GM12878 (cell line): ENCODE measurements around the gene HECTD2. TPM values are rescaled to one million over a fixed set of nuclear protein-coding genes. Genes with fewer than 3 reads are reported as not detected.

ENCODE experiments used
- ATAC-seq: fragments of 200-7000 bp; cut with Tn5 transposase; 3 replicates; pipeline ENCODE4 v1.9.1; 2020; ENCODE audit warnings: mild to moderate bottlenecking, moderate library complexity
- BruUV-seq: library from RNA; stranded (reverse); fragments of 400-500 nt; replicated peaks from 2 replicates; lab custom pipeline; 2021; lab: Mats Ljungman, UMichigan
- CTCF ChIA-PET: fragments of 300-600 bp; sonication (Branson Sonifier 250); formaldehyde crosslinking; extraction: SDS; loops from one replicate; lab custom pipeline; 2021; ENCODE audit warnings: inconsistent platforms; lab: Yijun Ruan, JAX
- POLR2A ChIA-PET: fragments of 350-600 bp; formaldehyde crosslinking; extraction: SDS; loops from one replicate; lab custom pipeline; 2021; ENCODE audit warnings: inconsistent platforms; lab: Charles Lee
- RAD21 ChIA-PET: fragments of 300-600 bp; sonication (Branson Sonifier 250); formaldehyde crosslinking; loops from one replicate; lab custom pipeline; 2023; ENCODE audit warnings: antibody characterized with exemption; ENCODE audit not compliant: unreplicated experiment; lab: Charles Lee
- SMC1A ChIA-PET: fragments of 300-600 bp; sonication (Branson Sonifier 250); formaldehyde crosslinking; loops from one replicate; lab custom pipeline; 2023; ENCODE audit not compliant: unreplicated experiment, uncharacterized antibody; lab: Charles Lee
- DNase-seq: peaks from one replicate; pipeline ENCODE4 v3.0.0-alpha.2; 2011; ENCODE audit warnings: low read depth, low spot score
- FAIRE-seq: peaks from 3 replicates; lab custom pipeline; 2011; peaks lifted over from hg19 to GRCh38; lab: Jason Lieb, UNC
- H2AFZ ChIP-seq: 2 replicates; pipeline ENCODE4 v1.6.0; 2011; ENCODE audit warnings: low read depth, low read length, control low read depth; ENCODE audit not compliant: control insufficient read depth
- H3K27ac ChIP-seq: 2 replicates; pipeline ENCODE4 v1.5.1; 2011; ENCODE audit warnings: control low read depth; ENCODE audit not compliant: control insufficient read depth, insufficient read depth
- H3K27me3 ChIP-seq, 2 experiments: replicated peaks in 1 of 2; 2 replicates each; pipeline versions ENCODE4 v1.6.0 to v1.6.1; 2011; ENCODE audit warnings: low read length in 1 of 2; ENCODE audit not compliant: control insufficient read depth in 2 of 2, insufficient read depth in 2 of 2
- H3K36me3 ChIP-seq, 2 experiments: 2 replicates each; pipeline ENCODE4 v1.5.1; 2011; ENCODE audit warnings: low read length in 1 of 2; ENCODE audit not compliant: control insufficient read depth in 2 of 2, insufficient read depth in 2 of 2
- H3K4me1 ChIP-seq: 2 replicates; pipeline ENCODE4 v1.6.1; 2011; ENCODE audit warnings: mild to moderate bottlenecking, low read length, moderate library complexity, mixed read lengths; ENCODE audit not compliant: control insufficient read depth, insufficient read depth
- H3K4me2 ChIP-seq: 2 replicates; pipeline ENCODE4 v1.6.0; 2011; ENCODE audit warnings: control low read depth; ENCODE audit not compliant: control insufficient read depth, insufficient read depth
- H3K4me3 ChIP-seq: fragments of 200-600 bp; sonication (generic); 2 replicates; pipeline ENCODE4 v1.5.1; 2016
- H3K79me2 ChIP-seq: 2 replicates; pipeline ENCODE4 v1.6.0; 2011; ENCODE audit warnings: low read length; ENCODE audit not compliant: control insufficient read depth, insufficient read depth
- H3K9ac ChIP-seq: 2 replicates; pipeline ENCODE4 v1.8.0; 2011; ENCODE audit warnings: low read length, control low read depth, mixed read lengths; ENCODE audit not compliant: control insufficient read depth, insufficient read depth
- H3K9me3 ChIP-seq: replicated peaks from 3 replicates; pipeline ENCODE4 v1.5.1; 2011; ENCODE audit warnings: mild to moderate bottlenecking, low read length; ENCODE audit not compliant: control insufficient read depth, insufficient read depth
- H4K20me1 ChIP-seq: 2 replicates; pipeline ENCODE4 v1.6.0; 2011; ENCODE audit not compliant: control insufficient read depth, insufficient read depth
- BCLAF1 ChIP-seq: fragments of 450-650 bp; IDR thresholded peaks from 2 replicates; pipeline ENCODE4 v1.6.1; 2017; ENCODE audit warnings: antibody characterized with exemption, mild to moderate bottlenecking, moderate library complexity
- EP300 ChIP-seq, 2 experiments: fragments of 150-350 bp in 1 of 2; IDR thresholded peaks; 2 replicates each; pipeline ENCODE4 v1.6.1; 2011 to 2012; ENCODE audit warnings: low read depth in 2 of 2, low read length in 2 of 2, borderline replicate concordance in 1 of 2, improper control_type of control experiment in 1 of 2, inconsistent platforms in 1 of 2; ENCODE audit not compliant: control insufficient read depth in 1 of 2
- ESRRA ChIP-seq: IDR thresholded peaks from 2 replicates; pipeline ENCODE4 v1.6.1; 2012; ENCODE audit warnings: mild to moderate bottlenecking, low read length, improper control_type of control experiment
- FOS ChIP-seq: IDR thresholded peaks from 3 replicates; pipeline ENCODE4 v1.6.1; 2011; ENCODE audit warnings: borderline replicate concordance; ENCODE audit not compliant: insufficient read length; ENCODE audit errors: extremely low read depth
- FOXK2 ChIP-seq: fragments of 450-650 bp; IDR thresholded peaks from 2 replicates; pipeline ENCODE4 v1.6.1; 2017; ENCODE audit warnings: mild to moderate bottlenecking, moderate library complexity
- IKZF1 ChIP-seq: fragments of 450-650 bp; conservative IDR thresholded peaks from 2 replicates; pipeline ENCODE4 v1.6.1; 2017; ENCODE audit warnings: antibody characterized with exemption, mild to moderate bottlenecking
- JUNB ChIP-seq: IDR thresholded peaks from 2 replicates; pipeline ENCODE4 v1.6.1; 2016; ENCODE audit warnings: antibody characterized with exemption, mild to moderate bottlenecking
- MEF2A ChIP-seq: IDR thresholded peaks from 2 replicates; pipeline ENCODE4 v1.6.1; 2011; ENCODE audit warnings: low read depth, mild to moderate bottlenecking, low read length, moderate library complexity; ENCODE audit not compliant: insufficient read depth
- PBX3 ChIP-seq: IDR thresholded peaks from 2 replicates; pipeline ENCODE4 v1.6.1; 2011; ENCODE audit warnings: mild to moderate bottlenecking, low read depth, low read length, moderate library complexity; ENCODE audit not compliant: insufficient replicate concordance
- SIX5 ChIP-seq: IDR thresholded peaks from 2 replicates; pipeline ENCODE4 v1.6.1; 2011; ENCODE audit warnings: mild to moderate bottlenecking, low read depth, low read length, moderate library complexity; ENCODE audit not compliant: severe bottlenecking
- SPI1 ChIP-seq: IDR thresholded peaks from 2 replicates; pipeline ENCODE4 v1.6.1; 2011; ENCODE audit warnings: low read depth, mild to moderate bottlenecking, low read length, moderate library complexity, borderline replicate concordance; ENCODE audit not compliant: insufficient read depth
- USF2 ChIP-seq: IDR thresholded peaks from 2 replicates; pipeline ENCODE4 v1.6.1; 2011; ENCODE audit warnings: low read depth, low read length, improper control_type of control experiment, borderline replicate concordance
- ZNF384 ChIP-seq: IDR thresholded peaks from 2 replicates; pipeline ENCODE4 v1.6.1; 2012; ENCODE audit warnings: low read depth, mild to moderate bottlenecking, low read length, improper control_type of control experiment, borderline replicate concordance
- whole genome bisulfite sequencing: methylation state at CpG from one replicate; pipeline ENCODE4 v1.1.6; 2016; ENCODE audit warnings: low lambda C conversion rate; ENCODE audit not compliant: insufficient replicate concordance, insufficient coverage; ENCODE audit errors: missing lambda C conversion rate; 5-methylcytosine and 5-hydroxymethylcytosine counted together
- in situ Hi-C: fragments of 300-500 bp; cut with MboI; formaldehyde crosslinking; loops from 9 replicates; pipeline ENCODE4 v1.14.3; 2018; ENCODE audit warnings: mixed read lengths
- intact Hi-C: fragments of 100-400 bp; cut with micrococcal nuclease; formaldehyde crosslinking; loops from one replicate; pipeline ENCODE4 v1.14.2; 2022; ENCODE audit not compliant: unreplicated experiment
- polyA plus RNA-seq, 11 experiments: library from polyadenylated mRNA; depleted of rRNA in 4 of 11; unstranded in 6 of 11; stranded (reverse) in 5 of 11; fragments of >200 nt; fragmentation: Nextera tagmentation in 4 of 11; fragmentation: Illumina TruSeq in 1 of 11; extraction: Ambion mirVana in 4 of 11; extraction: Trizol in 1 of 11; gene quantifications; 1 replicate in 1 of 11; 2 replicates in 10 of 11; pipeline versions ENCODE4 v1.2.1 to v1.2.3, GENCODE V29; 2011 to 2016; ENCODE audit warnings: inconsistent platforms in 2 of 11, missing spikeins in 2 of 11, low read depth in 1 of 11
- total RNA-seq, 4 experiments: library from RNA; depleted of rRNA in 3 of 4; stranded (reverse); fragments of >200 nt in 3 of 4; fragmentation: Illumina TruSeq in 1 of 4; extraction: Trizol in 1 of 4; gene quantifications; 2 replicates each; pipeline versions ENCODE4 v1.2.1 to v1.2.3, GENCODE V29; 2013 to 2021

HECTD2 gene
- total and polyA plus RNA-seq, 10 of the 15 experiments (the other 5 are each of a cell fraction or from before 2014, with no cell fraction given) = 0.87 to 3.0 (median 1.7) TPM

- TF ChIP-seq EP300 (IDR thresholded peaks at IDR 0.05; ENCODE audit: borderline replicate concordance in 1 of 2, control insufficient read depth in 1 of 2, low read depth in 2 of 2, low read length in 2 of 2) = no peak
- TF ChIP-seq ZNF384 = no peak
- TF ChIP-seq FOS = no peak
These were observed 85.9 kb downstream of the HECTD2 start (continued) for GRCh38 chr10:91496016-91496415.

GRCh38 chr10:91511549-91512330 is 101.6 kb downstream of the HECTD2 start:
- FAIRE-seq (no peak), DNase-seq (no peak), ATAC-seq (peak; percentile 66)
- Histone ChIP-seq H3K4me1 (peaks cover 6% of the 10 kb centered on the region), H3K27me3 (no peaks in the 10 kb centered on the region), H3K9me3 (no peaks in the 10 kb centered on the region), H3K4me3 (no peak overlapping the region), H4K20me1 (no peaks in the 10 kb centered on the region), H3K36me3 (no peaks in the 10 kb centered on the region), H3K27ac (no peak overlapping the region), H3K79me2 (no peaks in the 10 kb centered on the region), H2AFZ (no peak overlapping the region), H3K9ac (no peak overlapping the region), H3K4me2 (no peak overlapping the region)
- 40% methylated on average over 5 of the region's 5 CpGs for WGBS
- CTCF ChIA-PET = no interaction called here
- intact Hi-C loops = no loop called here
- no TSS peak for BruUV-seq
- POLR2A ChIA-PET = no interaction called here
- SMC1A ChIA-PET = no interaction called here
- TF ChIP-seq SPI1 (no peak), BCLAF1 (no peak), USF2 (no peak), PBX3 (no peak), FOXK2 (no peak), SIX5 (no peak), IKZF1 (no peak), ZNF384 (no peak), JUNB (no peak), ESRRA (no peak), MEF2A (no peak)
- RAD21 ChIA-PET = no interaction called here
- in situ Hi-C loops = no loop called here
